Testis (tissue), 2 donors: ENCODE data around the gene ANK2.

Experiments used
- POLR2A ChIP-seq: fragments of 450-650 bp; IDR thresholded peaks from one replicate; pipeline ENCODE4 v1.6.1; 2017; ENCODE audit warnings: antibody characterized with exemption, mild to moderate bottlenecking, moderate library complexity
- TF ChIP-seq, protein P1 (sequence below), 3 experiments: fragments of 450-650 bp in 2 of 3; fragments of 200-600 bp in 1 of 3; sonication (generic) in 1 of 3; IDR thresholded peaks; one replicate each; pipeline ENCODE4 v1.5.1; 2016 to 2019; ENCODE audit warnings: antibody characterized with exemption in 3 of 3, mild to moderate bottlenecking in 2 of 3, moderate library complexity in 1 of 3

DNA sequence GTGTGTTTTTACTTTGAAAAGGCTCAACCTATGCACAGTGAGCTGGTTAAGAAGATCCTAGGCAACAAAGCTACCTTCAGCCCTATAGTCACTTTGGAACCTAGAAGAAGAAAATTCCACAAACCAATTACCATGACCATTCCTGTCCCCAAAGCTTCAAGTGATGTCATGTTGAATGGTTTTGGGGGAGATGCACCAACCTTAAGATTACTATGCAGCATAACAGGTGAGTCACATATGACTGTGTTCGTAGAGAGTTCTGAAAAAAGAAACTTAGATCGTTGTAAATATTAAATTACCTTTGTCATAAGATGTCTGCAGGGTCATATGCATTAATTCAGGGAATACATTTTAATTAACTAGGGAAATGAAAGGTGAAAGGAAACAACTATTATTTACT is 287.1 kb downstream of the ANK2 start:
- no peak for TF ChIP-seq POLR2A
- TF ChIP-seq, protein P1, sequence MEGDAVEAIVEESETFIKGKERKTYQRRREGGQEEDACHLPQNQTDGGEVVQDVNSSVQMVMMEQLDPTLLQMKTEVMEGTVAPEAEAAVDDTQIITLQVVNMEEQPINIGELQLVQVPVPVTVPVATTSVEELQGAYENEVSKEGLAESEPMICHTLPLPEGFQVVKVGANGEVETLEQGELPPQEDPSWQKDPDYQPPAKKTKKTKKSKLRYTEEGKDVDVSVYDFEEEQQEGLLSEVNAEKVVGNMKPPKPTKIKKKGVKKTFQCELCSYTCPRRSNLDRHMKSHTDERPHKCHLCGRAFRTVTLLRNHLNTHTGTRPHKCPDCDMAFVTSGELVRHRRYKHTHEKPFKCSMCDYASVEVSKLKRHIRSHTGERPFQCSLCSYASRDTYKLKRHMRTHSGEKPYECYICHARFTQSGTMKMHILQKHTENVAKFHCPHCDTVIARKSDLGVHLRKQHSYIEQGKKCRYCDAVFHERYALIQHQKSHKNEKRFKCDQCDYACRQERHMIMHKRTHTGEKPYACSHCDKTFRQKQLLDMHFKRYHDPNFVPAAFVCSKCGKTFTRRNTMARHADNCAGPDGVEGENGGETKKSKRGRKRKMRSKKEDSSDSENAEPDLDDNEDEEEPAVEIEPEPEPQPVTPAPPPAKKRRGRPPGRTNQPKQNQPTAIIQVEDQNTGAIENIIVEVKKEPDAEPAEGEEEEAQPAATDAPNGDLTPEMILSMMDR (IDR thresholded peaks at IDR 0.05): no peak
